Measurements from ENCODE around the gene LOXL1.

DNA sequence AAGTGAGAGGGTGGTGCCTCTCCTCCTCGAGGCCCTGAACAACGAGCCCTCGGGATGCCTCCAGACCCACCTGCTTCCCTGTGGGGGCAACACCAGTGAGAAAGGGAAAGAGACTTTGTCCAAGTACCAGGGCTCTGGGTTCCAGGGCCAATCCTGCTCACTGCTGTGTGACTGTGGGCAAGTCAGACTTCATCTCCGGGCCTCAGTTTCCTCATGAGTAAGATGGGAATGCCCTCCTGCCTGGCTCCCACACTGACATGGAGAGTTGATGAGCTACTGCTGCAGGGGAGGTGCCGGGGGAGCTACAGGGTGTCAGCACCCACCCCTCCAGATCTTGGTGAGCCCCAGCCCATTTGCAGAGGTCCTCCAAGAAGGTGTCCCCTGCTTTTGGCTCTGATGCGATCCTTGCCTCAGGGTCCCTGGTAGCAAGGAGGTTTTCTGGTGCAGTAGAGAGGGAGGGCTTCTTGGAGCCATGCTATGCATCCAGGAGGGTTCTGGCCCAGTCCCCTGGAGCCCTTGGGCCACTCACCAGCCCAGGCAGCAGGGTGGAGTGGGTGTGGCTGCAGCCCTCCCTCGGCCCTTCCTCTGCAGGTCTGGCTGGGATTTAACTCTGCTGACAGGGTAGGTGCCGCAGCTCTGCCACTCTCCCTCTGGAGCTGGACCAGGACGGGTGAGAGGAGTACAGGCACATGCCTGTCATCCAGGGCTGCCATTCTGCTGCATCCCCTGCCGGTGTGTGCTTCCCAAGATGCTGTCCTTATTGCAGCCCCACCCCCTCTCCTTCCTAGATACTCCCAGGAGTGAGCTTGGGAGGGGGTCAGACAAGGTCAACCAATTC is 26.9 kb downstream of the LOXL1 start:
- TF ChIP-seq CTCF (IDR thresholded peaks at IDR 0.05; ENCODE audit: low read depth, low read length) = no peak
- no peak for TF ChIP-seq POLR2A (IDR thresholded peaks at IDR 0.05; ENCODE audit: extremely low read depth, insufficient read length)
- TF ChIP-seq MAX (IDR thresholded peaks at IDR 0.05; ENCODE audit: low read depth, low read length) = no peak
- TF ChIP-seq MYC (IDR thresholded peaks at IDR 0.05; ENCODE audit: low read depth, low read length) = no peak

Data from NB4 (cell line).